Gastroesophageal sphincter (tissue), 3 donors: ENCODE results near the gene NTRK1.

ENCODE experiments used
- EP300 ChIP-seq: sonication (generic); formaldehyde crosslinking; IDR thresholded peaks from one replicate; pipeline ENCODE4 v1.6.1; 2017; ENCODE audit warnings: antibody characterized with exemption, mild to moderate bottlenecking
- POLR2AphosphoS5 ChIP-seq: sonication (generic); formaldehyde crosslinking; IDR thresholded peaks from one replicate; pipeline ENCODE4 v1.6.1; 2017; ENCODE audit warnings: antibody characterized with exemption
- TF ChIP-seq, protein P1 (sequence below), 4 experiments: fragments of 200-600 bp in 2 of 4; fragments of 450-650 bp in 2 of 4; sonication (generic) in 1 of 4; IDR thresholded peaks; one replicate each; pipeline ENCODE4 v1.5.1; 2017 to 2019; ENCODE audit warnings: antibody characterized with exemption in 4 of 4, mild to moderate bottlenecking in 2 of 4, moderate library complexity in 2 of 4

DNA sequence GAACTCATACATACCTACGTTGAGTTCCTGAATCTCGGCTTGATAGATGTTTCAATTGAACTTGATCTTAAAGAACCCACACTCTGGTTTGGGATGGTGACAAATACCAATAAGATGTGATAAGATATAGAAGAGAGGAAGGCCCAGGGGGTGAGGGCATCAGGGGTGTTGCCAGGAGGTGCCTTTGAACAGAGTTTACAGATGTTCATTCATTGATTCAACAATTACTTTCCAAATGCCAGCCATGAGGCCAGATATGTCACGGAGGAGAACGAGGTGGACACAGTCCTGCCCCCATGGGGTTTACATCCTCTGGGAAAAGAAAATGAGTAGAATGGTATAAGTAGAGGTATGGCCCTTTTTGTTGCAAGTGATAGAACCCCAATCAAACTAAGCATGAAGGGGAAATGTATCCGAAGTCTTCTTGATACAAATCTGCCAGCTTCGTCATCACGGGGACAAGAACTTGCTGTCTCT is 60.4 kb downstream of the NTRK1 start:
- TF ChIP-seq, protein P1, sequence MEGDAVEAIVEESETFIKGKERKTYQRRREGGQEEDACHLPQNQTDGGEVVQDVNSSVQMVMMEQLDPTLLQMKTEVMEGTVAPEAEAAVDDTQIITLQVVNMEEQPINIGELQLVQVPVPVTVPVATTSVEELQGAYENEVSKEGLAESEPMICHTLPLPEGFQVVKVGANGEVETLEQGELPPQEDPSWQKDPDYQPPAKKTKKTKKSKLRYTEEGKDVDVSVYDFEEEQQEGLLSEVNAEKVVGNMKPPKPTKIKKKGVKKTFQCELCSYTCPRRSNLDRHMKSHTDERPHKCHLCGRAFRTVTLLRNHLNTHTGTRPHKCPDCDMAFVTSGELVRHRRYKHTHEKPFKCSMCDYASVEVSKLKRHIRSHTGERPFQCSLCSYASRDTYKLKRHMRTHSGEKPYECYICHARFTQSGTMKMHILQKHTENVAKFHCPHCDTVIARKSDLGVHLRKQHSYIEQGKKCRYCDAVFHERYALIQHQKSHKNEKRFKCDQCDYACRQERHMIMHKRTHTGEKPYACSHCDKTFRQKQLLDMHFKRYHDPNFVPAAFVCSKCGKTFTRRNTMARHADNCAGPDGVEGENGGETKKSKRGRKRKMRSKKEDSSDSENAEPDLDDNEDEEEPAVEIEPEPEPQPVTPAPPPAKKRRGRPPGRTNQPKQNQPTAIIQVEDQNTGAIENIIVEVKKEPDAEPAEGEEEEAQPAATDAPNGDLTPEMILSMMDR (IDR thresholded peaks at IDR 0.05), result no peak
- no peak for TF ChIP-seq POLR2AphosphoS5
- TF ChIP-seq EP300, result no peak
